ENCODE results near the gene ELAPOR1. TPM values are rescaled to one million over a fixed set of nuclear protein-coding genes. Genes with fewer than 3 reads are reported as not detected.

Gene ELAPOR1
- 0.29 TPM in 1 of 2 replicates, not detected in the other for total RNA-seq

GRCh38 chr1:109113590-109114341 lies at the start of gene ELAPOR1:
ELAPOR1 (plus strand) TSS chr1:109114115; CDS start chr1:109114184, 69 bp downstream.
- H3K4me3 ChIP-seq (ENCODE audit: low read depth, low read length) = no peak within 1 kb of the TSS
- TF ChIP-seq CTCF (conservative IDR thresholded peaks at IDR 0.05; ENCODE audit: low read depth, low read length) = no peak
- no peak for DNase-seq (ENCODE audit: low read depth)

- TF ChIP-seq CTCF (conservative IDR thresholded peaks at IDR 0.05; ENCODE audit: low read depth, low read length) = no peak
Observed at GRCh38 chr1:109065137-109065536, 48.8 kb upstream of the ELAPOR1 start.

GRCh38 chr1:109067883-109068282 lies 46.0 kb upstream of the ELAPOR1 start:
- no peak overlapping the region for H3K4me3 ChIP-seq (ENCODE audit: low read depth, low read length)
- no peak for TF ChIP-seq CTCF (conservative IDR thresholded peaks at IDR 0.05; ENCODE audit: low read depth, low read length)
- DNase-seq (ENCODE audit: low read depth) = no peak

More at GRCh38 chr1:109065137-109065536, 48.8 kb upstream of the ELAPOR1 start:
- no peak for DNase-seq (ENCODE audit: low read depth)
- H3K4me3 ChIP-seq (ENCODE audit: low read depth, low read length) = no peak overlapping the region

- no peak for TF ChIP-seq CTCF (conservative IDR thresholded peaks at IDR 0.05; ENCODE audit: low read depth, low read length)
- DNase-seq (ENCODE audit: low read depth) = no peak
- no peak overlapping the region for H3K4me3 ChIP-seq (ENCODE audit: low read depth, low read length)
Observed at GRCh38 chr1:109069294-109069693, 44.6 kb upstream of the ELAPOR1 start.

- H3K4me3 ChIP-seq (ENCODE audit: low read depth, low read length) = peak within 1 kb of the TSS; percentile 100
- no peak for DNase-seq (ENCODE audit: low read depth)
- TF ChIP-seq CTCF (conservative IDR thresholded peaks at IDR 0.05; ENCODE audit: low read depth, low read length) = peak; percentile 13
Observed at GRCh38 chr1:109075531-109076490, 38.1 kb upstream of the ELAPOR1 start, which contains the start of gene TAF13. TAF13 (minus strand) TSS chr1:109076003; CDS start chr1:109075947, 56 bp downstream.

GRCh38 chr1:109078317-109078716 lies 35.6 kb upstream of the ELAPOR1 start:
- H3K4me3 ChIP-seq (ENCODE audit: low read depth, low read length) = no peak overlapping the region
- TF ChIP-seq CTCF (conservative IDR thresholded peaks at IDR 0.05; ENCODE audit: low read depth, low read length) = no peak
- DNase-seq (ENCODE audit: low read depth) = no peak
